Stomach smooth muscle (tissue), 2 donors: ENCODE results near the gene CNTN5.

Source experiments
- H3K27ac ChIP-seq: one replicate; pipeline ENCODE4 v1.7.0; 2013; ENCODE audit warnings: mild to moderate bottlenecking, low read length, inconsistent platforms
- H3K27me3 ChIP-seq, 2 donors: one replicate each; pipeline ENCODE4 v1.7.0; 2013; ENCODE audit warnings: low read length in 2 of 2; ENCODE audit not compliant: insufficient read depth in 2 of 2, control insufficient read depth in 1 of 2
- H3K36me3 ChIP-seq, 2 donors: one replicate each; pipeline ENCODE4 v1.7.0; 2013; ENCODE audit warnings: low read length in 2 of 2; ENCODE audit not compliant: control insufficient read depth in 2 of 2, insufficient read depth in 2 of 2
- H3K4me1 ChIP-seq: one replicate; pipeline ENCODE4 v1.7.0; 2013; ENCODE audit warnings: low read length; ENCODE audit not compliant: control insufficient read depth, insufficient read depth
- H3K4me3 ChIP-seq, 2 donors: one replicate each; pipeline ENCODE4 v1.7.0; 2013; ENCODE audit warnings: low read length in 2 of 2
- H3K9ac ChIP-seq, 2 donors: one replicate each; pipeline ENCODE4 v1.7.0; 2013; ENCODE audit warnings: low read length in 2 of 2, mild to moderate bottlenecking in 1 of 2
- H3K9me3 ChIP-seq, 2 donors: one replicate each; pipeline ENCODE4 v1.7.0; 2013; ENCODE audit warnings: low read length in 2 of 2; ENCODE audit not compliant: control insufficient read depth in 2 of 2
- donor health status: healthy.
- donor health status: Pancreatic carcinoma.

Gene CNTN5

GRCh38 chr11:99376463-99376862 is 355.7 kb downstream of the CNTN5 start:
- H3K4me1 ChIP-seq = no peaks in the 10 kb centered on the region
- no peak overlapping the region for H3K4me3 ChIP-seq
- no peak overlapping the region for H3K27ac ChIP-seq
- H3K27me3 ChIP-seq = no peaks in the 10 kb centered on the region
- H3K9ac ChIP-seq = no peak overlapping the region
- no peaks in the 10 kb centered on the region for H3K36me3 ChIP-seq
- H3K9me3 ChIP-seq = no peaks in the 10 kb centered on the region

DNA sequence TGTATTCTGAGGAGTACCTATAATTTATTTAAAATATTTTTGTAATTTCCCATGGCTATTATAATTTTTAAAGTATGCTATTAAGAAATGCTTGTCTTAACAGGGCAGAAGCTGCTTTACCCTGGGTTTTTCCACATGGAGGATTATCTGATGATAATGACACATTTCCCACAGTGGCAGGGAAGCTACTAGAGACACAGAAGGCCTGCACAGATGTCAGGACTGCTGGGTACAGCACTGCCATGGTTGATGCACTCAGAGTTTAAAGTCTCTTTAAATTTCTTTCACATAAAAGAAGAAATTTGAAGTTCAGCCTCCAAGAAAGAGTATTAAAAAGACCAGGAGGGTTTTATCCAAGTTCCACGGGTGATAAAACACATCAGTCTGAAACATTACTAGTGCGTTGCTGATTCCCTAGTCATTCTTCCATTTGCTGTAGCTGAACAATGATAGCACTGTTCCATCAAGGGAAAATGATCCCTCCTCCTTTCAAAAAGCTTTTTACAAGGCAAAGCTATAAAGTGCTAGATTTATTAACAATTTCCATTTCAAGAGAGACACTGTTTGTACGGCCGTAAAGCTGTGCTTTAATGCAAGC is 363.0 kb downstream of the CNTN5 start:
- Histone ChIP-seq H3K4me3 (no peak overlapping the region), H3K9ac (no peak overlapping the region), H3K4me1 (no peaks in the 10 kb centered on the region), H3K9me3 (no peaks in the 10 kb centered on the region), H3K36me3 (no peaks in the 10 kb centered on the region), H3K27ac (no peak overlapping the region), H3K27me3 (no peaks in the 10 kb centered on the region)

DNA sequence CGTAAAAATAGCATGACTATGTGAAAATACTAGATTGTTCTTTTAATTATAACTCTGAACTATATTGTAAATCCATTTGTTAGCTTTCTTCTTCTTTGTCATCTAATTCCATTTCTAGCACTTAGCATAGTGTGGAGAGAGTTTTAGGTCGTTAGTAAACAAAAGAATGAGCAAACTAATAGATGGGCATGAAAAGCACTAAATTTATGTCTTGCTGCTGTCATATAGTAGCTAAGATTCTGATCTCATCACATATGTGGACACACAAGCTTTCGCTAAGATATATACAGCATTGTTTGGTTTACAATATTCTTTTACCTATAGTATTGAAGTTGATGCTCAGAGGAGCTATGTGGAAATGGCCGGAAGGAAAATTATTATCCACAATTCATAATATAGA is 370.5 kb downstream of the CNTN5 start:
- no peaks in the 10 kb centered on the region for H3K4me1 ChIP-seq
- no peaks in the 10 kb centered on the region for H3K36me3 ChIP-seq
- H3K27me3 ChIP-seq = no peaks in the 10 kb centered on the region
- H3K27ac ChIP-seq = no peak overlapping the region
- no peak overlapping the region for H3K4me3 ChIP-seq
- H3K9ac ChIP-seq = no peak overlapping the region
- H3K9me3 ChIP-seq = no peaks in the 10 kb centered on the region

DNA sequence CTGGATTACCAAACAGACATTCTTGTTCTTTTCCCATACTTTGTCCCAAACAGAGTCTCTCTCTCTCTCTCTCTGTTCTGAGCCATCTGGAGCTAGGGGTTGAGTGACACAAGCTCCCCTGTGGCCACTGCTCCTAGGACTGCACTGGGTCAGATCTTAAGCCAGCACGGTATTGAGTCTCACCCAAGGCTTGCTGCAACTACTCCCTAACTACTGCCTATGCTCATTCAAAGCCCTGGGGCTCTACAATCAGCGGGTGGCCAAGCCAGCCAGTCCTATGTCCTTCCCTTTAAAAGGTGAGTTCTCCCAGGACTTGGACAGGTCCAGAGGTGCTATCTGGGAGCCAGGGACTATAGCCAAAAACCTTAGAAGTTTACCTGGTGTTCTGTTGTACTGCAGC is 385.6 kb downstream of the CNTN5 start:
- no peak overlapping the region for H3K4me3 ChIP-seq
- no peaks in the 10 kb centered on the region for H3K36me3 ChIP-seq
- H3K27me3 ChIP-seq = no peaks in the 10 kb centered on the region
- H3K4me1 ChIP-seq = no peaks in the 10 kb centered on the region
- peaks cover 0 to 2% of the 10 kb centered on the region in 2 donors for H3K9me3 ChIP-seq
- H3K9ac ChIP-seq = no peak overlapping the region
- no peak overlapping the region for H3K27ac ChIP-seq

DNA sequence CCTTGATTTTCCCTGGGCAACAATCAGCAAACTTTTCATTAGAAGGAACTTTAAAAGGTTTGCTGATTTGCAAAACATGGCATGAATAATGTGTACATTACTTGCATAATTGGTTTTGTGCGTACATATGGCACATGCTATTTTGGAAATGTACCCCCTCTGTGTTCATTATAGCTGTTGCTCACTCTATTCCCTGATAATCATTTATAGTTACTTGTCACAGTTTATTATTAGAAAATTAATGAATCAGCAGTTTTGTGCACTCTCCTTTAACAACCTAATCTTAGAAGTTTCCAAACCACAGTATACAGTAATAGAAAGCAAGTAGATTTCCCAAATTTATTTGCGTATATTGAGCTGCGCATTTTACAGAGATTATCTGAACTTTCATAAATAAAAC is 389.9 kb downstream of the CNTN5 start:
- H3K9me3 ChIP-seq = peaks cover 0 to 2% of the 10 kb centered on the region in 2 donors
- H3K36me3 ChIP-seq = no peaks in the 10 kb centered on the region
- no peak overlapping the region for H3K27ac ChIP-seq
- no peak overlapping the region for H3K4me3 ChIP-seq
- no peak overlapping the region for H3K9ac ChIP-seq
- H3K27me3 ChIP-seq = no peaks in the 10 kb centered on the region
- H3K4me1 ChIP-seq = no peaks in the 10 kb centered on the region

GRCh38 chr11:99418927-99419720 is 398.4 kb downstream of the CNTN5 start:
- H3K4me3 ChIP-seq = no peak overlapping the region
- no peaks in the 10 kb centered on the region for H3K4me1 ChIP-seq
- no peaks in the 10 kb centered on the region for H3K27me3 ChIP-seq
- H3K9ac ChIP-seq = no peak overlapping the region
- no peak overlapping the region for H3K27ac ChIP-seq
- H3K36me3 ChIP-seq = no peaks in the 10 kb centered on the region
- H3K9me3 ChIP-seq = no peaks in the 10 kb centered on the region

- H3K4me3 ChIP-seq = no peak overlapping the region
- H3K9me3 ChIP-seq = no peaks in the 10 kb centered on the region
- no peaks in the 10 kb centered on the region for H3K27me3 ChIP-seq
- no peak overlapping the region for H3K9ac ChIP-seq
- no peaks in the 10 kb centered on the region for H3K36me3 ChIP-seq
- no peak overlapping the region for H3K27ac ChIP-seq
- no peaks in the 10 kb centered on the region for H3K4me1 ChIP-seq
These were observed 399.2 kb downstream of the CNTN5 start for GRCh38 chr11:99419991-99420390.

DNA sequence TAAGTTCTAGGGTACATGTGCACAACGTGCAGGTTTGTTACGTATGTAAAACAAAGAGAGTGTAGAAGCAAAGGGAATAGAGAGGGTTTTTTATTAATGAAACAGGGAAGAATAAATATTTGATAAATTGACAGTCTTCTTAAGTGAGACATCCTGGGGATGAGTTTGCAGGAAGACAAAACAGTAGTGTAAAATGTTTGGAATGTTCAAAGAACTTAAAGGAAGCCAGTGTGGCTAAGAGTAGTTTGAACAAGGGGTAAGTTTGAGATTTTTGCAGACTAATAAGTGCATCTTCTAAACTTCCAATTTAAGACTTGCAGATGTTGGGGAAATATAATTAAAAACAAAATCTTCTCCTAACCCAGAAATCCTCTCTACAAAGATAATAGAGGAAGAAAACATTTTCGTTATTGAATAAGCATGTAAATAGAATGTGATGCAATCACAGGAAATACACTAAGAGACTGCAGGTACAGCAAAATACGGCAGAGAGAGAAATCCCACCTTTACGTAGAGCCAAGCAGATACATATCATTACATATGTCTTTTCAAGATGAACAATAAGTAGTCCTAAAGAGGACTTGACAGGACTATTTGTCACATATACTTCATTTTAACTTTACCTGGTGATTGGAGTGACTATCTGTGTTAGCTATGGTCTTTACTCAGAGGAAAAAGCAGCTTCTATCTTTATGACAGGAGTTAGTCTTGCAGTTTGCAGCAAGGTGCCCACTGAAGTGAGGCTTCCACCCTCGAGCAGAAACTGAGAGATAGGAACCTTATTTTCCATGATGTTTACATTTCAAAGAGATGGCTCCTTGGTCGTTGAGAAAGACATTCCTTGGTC is 402.1 kb downstream of the CNTN5 start:
- Histone ChIP-seq H3K4me1 (no peaks in the 10 kb centered on the region), H3K4me3 (no peak overlapping the region), H3K9me3 (no peaks in the 10 kb centered on the region), H3K9ac (no peak overlapping the region), H3K27ac (no peak overlapping the region), H3K36me3 (no peaks in the 10 kb centered on the region), H3K27me3 (no peaks in the 10 kb centered on the region)

GRCh38 chr11:99423428-99423983 is 402.8 kb downstream of the CNTN5 start:
- Histone ChIP-seq H3K4me1 (no peaks in the 10 kb centered on the region), H3K9me3 (no peaks in the 10 kb centered on the region), H3K4me3 (no peak overlapping the region), H3K27me3 (no peaks in the 10 kb centered on the region), H3K27ac (no peak overlapping the region), H3K9ac (no peak overlapping the region), H3K36me3 (no peaks in the 10 kb centered on the region)

GRCh38 chr11:99424313-99425084 is 403.8 kb downstream of the CNTN5 start:
- no peak overlapping the region for H3K9ac ChIP-seq
- H3K9me3 ChIP-seq = no peaks in the 10 kb centered on the region
- no peaks in the 10 kb centered on the region for H3K27me3 ChIP-seq
- no peak overlapping the region for H3K4me3 ChIP-seq
- no peaks in the 10 kb centered on the region for H3K36me3 ChIP-seq
- no peaks in the 10 kb centered on the region for H3K4me1 ChIP-seq
- H3K27ac ChIP-seq = no peak overlapping the region
